ENCODE measurements around the gene SYF2. TPM values are rescaled to one million over a fixed set of nuclear protein-coding genes. Genes with fewer than 3 reads are reported as not detected.

The SYF2 gene
- total RNA-seq, 1 experiment from 2014 or later: 29.8 TPM

GRCh38 chr1:25222606-25223005 is 9.7 kb downstream of the SYF2 start:
- BruUV-seq (replicated peaks): TSS peak; percentile 16
- no peaks in the 10 kb centered on the region for H3K27me3 ChIP-seq (ENCODE audit: low read length)
- no peaks in the 10 kb centered on the region for H3K79me2 ChIP-seq (ENCODE audit: low read length)
- intact Hi-C loops (cut with micrococcal nuclease): no loop called here
- no peaks in the 10 kb centered on the region for H3K9me2 ChIP-seq (replicated peaks; ENCODE audit: low read length)
- no peak overlapping the region for H2AFZ ChIP-seq (ENCODE audit: low read length)
- H3K9ac ChIP-seq (ENCODE audit: low read length): no peak overlapping the region
- no peak for DNase-seq
- ChIA-PET CTCF (no interaction called here), POLR2A (ENCODE audit: unreplicated experiment) (interaction anchor here (0.6 kb wide), 1 partner anchor 147 kb away, joined by 3 read pairs; no protein-coding TSS in a partner anchor)
- no peaks in the 10 kb centered on the region for H3K9me3 ChIP-seq (ENCODE audit: low read length)
- H3K4me3 ChIP-seq (ENCODE audit: low read length): no peak overlapping the region
- H3F3A ChIP-seq (ENCODE audit: low read length, unreplicated experiment): no peaks in the 10 kb centered on the region
- no peak for TF ChIP-seq EZH2 (IDR thresholded peaks at IDR 0.05; ENCODE audit: low read length, unreplicated experiment)
- TF ChIP-seq CTCF (conservative IDR thresholded peaks at IDR 0.05; ENCODE audit: low read depth, low read length): no peak
- no peak for TF ChIP-seq EZH2phosphoT487 (IDR thresholded peaks at IDR 0.05; ENCODE audit: borderline replicate concordance, low read length)
- ATAC-seq: no peak
- no peak overlapping the region for H3K27ac ChIP-seq (ENCODE audit: low read length)
- no peak overlapping the region for H3K4me2 ChIP-seq (ENCODE audit: low read length)
- H3K4me1 ChIP-seq (ENCODE audit: insufficient read depth, low read length): no peaks in the 10 kb centered on the region
- H3K36me3 ChIP-seq (ENCODE audit: low read depth, low read length): peaks cover 38% of the 10 kb centered on the region
- no peaks in the 10 kb centered on the region for H4K20me1 ChIP-seq (ENCODE audit: low read length)

GRCh38 chr1:25220666-25221065 is 11.6 kb downstream of the SYF2 start:
- H3K9me3 ChIP-seq (ENCODE audit: low read length): no peaks in the 10 kb centered on the region
- BruUV-seq (replicated peaks): no TSS peak
- ChIA-PET POLR2A (ENCODE audit: unreplicated experiment) (no interaction called here), CTCF (no interaction called here)
- H4K20me1 ChIP-seq (ENCODE audit: low read length): no peaks in the 10 kb centered on the region
- no peak for DNase-seq
- H3K4me3 ChIP-seq (ENCODE audit: low read length): no peak overlapping the region
- no peaks in the 10 kb centered on the region for H3K4me1 ChIP-seq (ENCODE audit: insufficient read depth, low read length)
- H3K9me2 ChIP-seq (replicated peaks; ENCODE audit: low read length): no peaks in the 10 kb centered on the region
- ATAC-seq: no peak
- H3K27ac ChIP-seq (ENCODE audit: low read length): no peak overlapping the region
- H3K4me2 ChIP-seq (ENCODE audit: low read length): no peak overlapping the region
- TF ChIP-seq EZH2phosphoT487 (IDR thresholded peaks at IDR 0.05; ENCODE audit: borderline replicate concordance, low read length) (no peak), CTCF (conservative IDR thresholded peaks at IDR 0.05; ENCODE audit: low read depth, low read length) (no peak), EZH2 (IDR thresholded peaks at IDR 0.05; ENCODE audit: low read length, unreplicated experiment) (no peak)
- H3K79me2 ChIP-seq (ENCODE audit: low read length): no peaks in the 10 kb centered on the region
- H3F3A ChIP-seq (ENCODE audit: low read length, unreplicated experiment): no peaks in the 10 kb centered on the region
- H2AFZ ChIP-seq (ENCODE audit: low read length): no peak overlapping the region
- intact Hi-C loops (cut with micrococcal nuclease): no loop called here
- H3K27me3 ChIP-seq (ENCODE audit: low read length): no peaks in the 10 kb centered on the region
- H3K36me3 ChIP-seq (ENCODE audit: low read depth, low read length): peaks cover 24% of the 10 kb centered on the region; the same call in 1 of the 2 replicates
- H3K9ac ChIP-seq (ENCODE audit: low read length): no peak overlapping the region

GRCh38 chr1:25219661-25220251 is 12.5 kb downstream of the SYF2 start:
- Histone ChIP-seq H3K27me3 (ENCODE audit: low read length) (no peaks in the 10 kb centered on the region), H3K4me3 (ENCODE audit: low read length) (no peak overlapping the region), H3F3A (ENCODE audit: low read length, unreplicated experiment) (no peaks in the 10 kb centered on the region), H4K20me1 (ENCODE audit: low read length) (no peaks in the 10 kb centered on the region), H3K4me1 (ENCODE audit: insufficient read depth, low read length) (no peaks in the 10 kb centered on the region), H2AFZ (ENCODE audit: low read length) (no peak overlapping the region), H3K9me2 (replicated peaks; ENCODE audit: low read length) (no peaks in the 10 kb centered on the region), H3K4me2 (ENCODE audit: low read length) (no peak overlapping the region), H3K79me2 (ENCODE audit: low read length) (no peaks in the 10 kb centered on the region), H3K9me3 (ENCODE audit: low read length) (no peaks in the 10 kb centered on the region), H3K27ac (ENCODE audit: low read length) (no peak overlapping the region), H3K9ac (ENCODE audit: low read length) (no peak overlapping the region), H3K36me3 (ENCODE audit: low read depth, low read length) (peaks cover 21% of the 10 kb centered on the region; the same call in 1 of the 2 replicates)
- BruUV-seq (replicated peaks): no TSS peak
- CTCF ChIA-PET: no interaction called here
- POLR2A ChIA-PET (ENCODE audit: unreplicated experiment): no interaction called here
- no peak for TF ChIP-seq EZH2phosphoT487 (IDR thresholded peaks at IDR 0.05; ENCODE audit: borderline replicate concordance, low read length)
- no peak for TF ChIP-seq EZH2 (IDR thresholded peaks at IDR 0.05; ENCODE audit: low read length, unreplicated experiment)
- no peak for TF ChIP-seq CTCF (conservative IDR thresholded peaks at IDR 0.05; ENCODE audit: low read depth, low read length)
- intact Hi-C loops (cut with micrococcal nuclease): no loop called here
- no peak for DNase-seq
- no peak for ATAC-seq
